Activated T-cell treated with anti-CD3 and anti-CD28 coated beads for 4 hours (primary cell): Measurements from ENCODE around the gene MROH9.

Experiments used
- DNase-seq: peaks from one replicate; pipeline ENCODE4 v3.0.0-alpha.2; 2020

MROH9 gene

GRCh38 chr1:171083222-171083621, 147.9 kb downstream of the MROH9 start:
- DNase-seq, result no peak

- DNase-seq, result no peak
Measured at GRCh38 chr1:171084091-171084490, 148.8 kb downstream of the MROH9 start.

GRCh38 chr1:171084870-171085269, 149.5 kb downstream of the MROH9 start:
- no peak for DNase-seq

- no peak for DNase-seq
Measured at GRCh38 chr1:171087896-171088295, 152.6 kb downstream of the MROH9 start.

- no peak for DNase-seq
Measured at GRCh38 chr1:171090604-171091003, 155.3 kb downstream of the MROH9 start, which contains the start of gene FMO3. Gene FMO3, plus strand, starts transcription at chr1:171090905. Its CDS starts 1,754 bp downstream, at chr1:171092659.

- no peak for DNase-seq
Measured at GRCh38 chr1:171103862-171104261, 168.5 kb downstream of the MROH9 start.

- no peak for DNase-seq
Measured at GRCh38 chr1:171107262-171107940, 172.1 kb downstream of the MROH9 start.

- no peak for DNase-seq
Measured at GRCh38 chr1:171107969-171108368, 172.6 kb downstream of the MROH9 start.

- no peak for DNase-seq
Measured at GRCh38 chr1:171109966-171110365, 174.6 kb downstream of the MROH9 start.

GRCh38 chr1:171110621-171111326, 175.4 kb downstream of the MROH9 start:
- no peak for DNase-seq

- no peak for DNase-seq
Measured at GRCh38 chr1:171112119-171112518, 176.8 kb downstream of the MROH9 start.

- no peak for DNase-seq
Measured at GRCh38 chr1:171113382-171113781, 178.0 kb downstream of the MROH9 start.
